Fibroblast of lung (primary cell): Measurements from ENCODE around the gene HGS. TPM values are rescaled to one million over a fixed set of nuclear protein-coding genes. Genes with fewer than 3 reads are reported as not detected.
"Not testable (repeated sequence)": the region's sequence is repeated elsewhere in the genome, so short reads cannot be mapped to it uniquely, and the experiment has no call there.

ENCODE experiments used
- DNase-seq, 2 donors: peaks; one replicate each; pipeline versions ENCODE4 v3.0.0 to v3.0.0-alpha.2; 2010; ENCODE audit warnings: low read depth in 2 of 2
- H2AFZ ChIP-seq: 2 replicates; pipeline ENCODE4 v1.5.1; 2012; ENCODE audit warnings: low read length, control low read depth, inconsistent platforms
- H3K27ac ChIP-seq: 2 replicates; pipeline ENCODE4 v1.5.1; 2011; ENCODE audit warnings: low read length, control low read depth; ENCODE audit not compliant: insufficient read depth
- H3K27me3 ChIP-seq: 2 replicates; pipeline ENCODE4 v1.5.1; 2011; ENCODE audit warnings: mild to moderate bottlenecking, low read length; ENCODE audit not compliant: control insufficient read depth, insufficient read depth
- H3K36me3 ChIP-seq: 2 replicates; pipeline ENCODE4 v1.5.1; 2011; ENCODE audit warnings: low read length; ENCODE audit not compliant: control insufficient read depth, insufficient read depth
- H3K4me1 ChIP-seq: 2 replicates; pipeline ENCODE4 v1.5.1; 2011; ENCODE audit warnings: low read length; ENCODE audit not compliant: control insufficient read depth, insufficient read depth; ENCODE audit errors: extremely low read depth
- H3K4me2 ChIP-seq: 2 replicates; pipeline ENCODE4 v1.5.1; 2011; ENCODE audit warnings: low read length, control low read depth; ENCODE audit not compliant: insufficient read depth; ENCODE audit errors: extremely low read depth
- H3K4me3 ChIP-seq, 4 experiments: fragments of 200-600 bp in 1 of 4; sonication (generic) in 1 of 4; replicated peaks in 1 of 4; 2 replicates each; pipeline ENCODE4 v1.5.1; 2011 to 2016; ENCODE audit warnings: low read length in 4 of 4, low read depth in 3 of 4, mild to moderate bottlenecking in 3 of 4, control low read depth in 2 of 4, inconsistent platforms in 1 of 4, mixed read lengths in 1 of 4; ENCODE audit not compliant: insufficient read depth in 1 of 4; ENCODE audit errors: control extremely low read depth in 1 of 4
- H3K79me2 ChIP-seq: 2 replicates; pipeline ENCODE4 v1.5.1; 2012; ENCODE audit warnings: mild to moderate bottlenecking, low read length, inconsistent platforms; ENCODE audit not compliant: control insufficient read depth, insufficient read depth
- H3K9ac ChIP-seq: 2 replicates; pipeline ENCODE4 v1.5.1; 2011; ENCODE audit warnings: mild to moderate bottlenecking, low read length, control low read depth; ENCODE audit not compliant: insufficient read depth
- H3K9me3 ChIP-seq: 2 replicates; pipeline ENCODE4 v1.5.1; 2012; ENCODE audit warnings: low read depth, low read length; ENCODE audit not compliant: control insufficient read depth, insufficient read depth
- H4K20me1 ChIP-seq: 2 replicates; pipeline ENCODE4 v1.5.1; 2011; ENCODE audit warnings: low read length; ENCODE audit not compliant: control insufficient read depth, insufficient read depth; ENCODE audit errors: extremely low read depth
- CTCF ChIP-seq, 2 donors: IDR thresholded peaks in 1 of 2; conservative IDR thresholded peaks in 1 of 2; 1 replicate in 1 of 2; 2 replicates in 1 of 2; pipeline ENCODE4 v1.5.1; 2011 to 2012; ENCODE audit warnings: low read length in 2 of 2, control low read depth in 1 of 2, inconsistent platforms in 1 of 2, low read depth in 1 of 2, mild to moderate bottlenecking in 1 of 2
- EZH2 ChIP-seq: IDR thresholded peaks from 2 replicates; pipeline ENCODE4 v1.5.1; 2012; ENCODE audit warnings: low read length, control low read depth, mild to moderate bottlenecking; ENCODE audit errors: missing control alignments
- polyA plus RNA-seq, 2 donors: library from polyadenylated mRNA; depleted of rRNA in 1 of 2; stranded (reverse) in 1 of 2; unstranded in 1 of 2; fragments of >200 nt; gene quantifications; 2 replicates each; pipeline ENCODE4 v1.2.1, GENCODE V29; 2011 to 2012; ENCODE audit warnings: missing spikeins in 1 of 2
- total RNA-seq: library from RNA; depleted of rRNA; stranded (reverse); fragments of >200 nt; gene quantifications from 2 replicates; pipeline ENCODE4 v1.2.1, GENCODE V29; 2014

Gene HGS
- total and polyA plus RNA-seq, 2 donors (not counting 1 experiment from before 2014, with no cell fraction given), result 43.1 to 65.7 TPM

- not testable (repeated sequence) for H2AFZ ChIP-seq, H3K4me1 ChIP-seq, H3K4me3 ChIP-seq, H3K9ac ChIP-seq, H3K79me2 ChIP-seq, H3K27ac ChIP-seq, H3K9me3 ChIP-seq, H4K20me1 ChIP-seq, H3K27me3 ChIP-seq, H3K4me2 ChIP-seq
- peaks cover 17% of the 10 kb centered on the region for H3K36me3 ChIP-seq
- peak; percentile 39 to 53 for TF ChIP-seq CTCF (conservative IDR thresholded peaks at IDR 0.05 in 1 of 2, IDR thresholded peaks at IDR 0.05 in 1 of 2; ENCODE audit: low read depth in 1 of 2, low read length in 2 of 2)
- DNase-seq, result peak; percentile 29 to 39
Observed at GRCh38 chr17:81675515-81676221, 8.1 kb upstream of the HGS start.

GRCh38 chr17:81676906-81677305 is 6.9 kb upstream of the HGS start:
- H3K4me3 ChIP-seq, result no peak overlapping the region
- peaks cover 9% of the 10 kb centered on the region for H3K79me2 ChIP-seq
- H3K4me2 ChIP-seq, result no peak overlapping the region
- DNase-seq, result no peak
- H3K9ac ChIP-seq, result no peak overlapping the region
- H3K36me3 ChIP-seq, result peaks cover 13% of the 10 kb centered on the region
- TF ChIP-seq EZH2 (no peak), CTCF (conservative IDR thresholded peaks at IDR 0.05 in 1 of 2, IDR thresholded peaks at IDR 0.05 in 1 of 2; ENCODE audit: low read depth in 1 of 2, low read length in 2 of 2) (no peak)
- H3K27ac ChIP-seq, result no peak overlapping the region
- H3K9me3 ChIP-seq, result no peaks in the 10 kb centered on the region
- no peaks in the 10 kb centered on the region for H3K27me3 ChIP-seq
- H4K20me1 ChIP-seq, result no peaks in the 10 kb centered on the region
- no peak overlapping the region for H2AFZ ChIP-seq
- H3K4me1 ChIP-seq, result no peaks in the 10 kb centered on the region

DNA sequence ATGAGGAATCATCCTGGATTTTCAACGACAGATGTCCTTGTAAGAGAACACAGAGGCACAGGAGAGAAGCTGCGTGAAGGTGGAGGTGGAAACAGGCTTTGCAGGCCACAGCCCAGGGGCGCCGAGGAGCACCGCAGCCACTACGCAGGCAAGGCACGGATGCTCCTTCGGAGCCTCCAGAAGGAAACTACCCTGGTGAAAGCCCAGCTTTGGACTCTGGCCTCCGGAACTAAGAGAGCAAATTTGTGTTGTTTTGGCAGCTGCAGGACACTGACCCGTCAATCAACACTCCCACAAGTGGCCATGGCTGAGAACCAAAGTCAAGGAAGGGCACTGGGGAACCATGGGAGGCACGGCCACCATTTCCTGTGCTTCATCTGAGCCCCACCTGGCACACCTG is 3.7 kb upstream of the HGS start:
- Histone ChIP-seq H3K4me3 (no peak overlapping the region), H3K9me3 (no peaks in the 10 kb centered on the region), H3K79me2 (peaks cover 32% of the 10 kb centered on the region), H3K9ac (no peak overlapping the region), H3K4me2 (no peak overlapping the region), H3K36me3 (peaks cover 2% of the 10 kb centered on the region), H3K4me1 (peaks cover 10% of the 10 kb centered on the region), H3K27me3 (no peaks in the 10 kb centered on the region), H2AFZ (no peak overlapping the region), H3K27ac (no peak overlapping the region), H4K20me1 (no peaks in the 10 kb centered on the region)
- no peak for DNase-seq
- no peak for TF ChIP-seq EZH2
- no peak for TF ChIP-seq CTCF (conservative IDR thresholded peaks at IDR 0.05 in 1 of 2, IDR thresholded peaks at IDR 0.05 in 1 of 2; ENCODE audit: low read depth in 1 of 2, low read length in 2 of 2)
